Measurements from ENCODE around the gene RNF31.

- TF ChIP-seq CCAR2 (optimal IDR thresholded peaks at IDR 0.05; ENCODE audit: low read depth, low read length) = peak; percentile 100
- TF ChIP-seq ZBTB3 (CRISPR knock-in tag; IDR thresholded peaks at IDR 0.05; ENCODE audit: borderline replicate concordance, low read depth) = peak; percentile 90
- TF ChIP-seq NCOA1 (CRISPR knock-in tag; IDR thresholded peaks at IDR 0.05) = peak; percentile 96; the same call in 1 of the 2 replicates
- peak; percentile 98 for TF ChIP-seq HDAC2 (CRISPR knock-in tag; IDR thresholded peaks at IDR 0.05)
- peak; percentile 97 for TF ChIP-seq POLR2AphosphoS5 (IDR thresholded peaks at IDR 0.05; ENCODE audit: low read depth, low read length)
- peak; percentile 100 for TF ChIP-seq KLF12 (CRISPR knock-in tag; IDR thresholded peaks at IDR 0.05; ENCODE audit: borderline replicate concordance)
- TF ChIP-seq ZNF639 (CRISPR knock-in tag; conservative IDR thresholded peaks at IDR 0.05) = peak; percentile 96
- peak; percentile 91 for TF ChIP-seq FOXK2 (IDR thresholded peaks at IDR 0.05)
- TF ChIP-seq, protein P1, sequence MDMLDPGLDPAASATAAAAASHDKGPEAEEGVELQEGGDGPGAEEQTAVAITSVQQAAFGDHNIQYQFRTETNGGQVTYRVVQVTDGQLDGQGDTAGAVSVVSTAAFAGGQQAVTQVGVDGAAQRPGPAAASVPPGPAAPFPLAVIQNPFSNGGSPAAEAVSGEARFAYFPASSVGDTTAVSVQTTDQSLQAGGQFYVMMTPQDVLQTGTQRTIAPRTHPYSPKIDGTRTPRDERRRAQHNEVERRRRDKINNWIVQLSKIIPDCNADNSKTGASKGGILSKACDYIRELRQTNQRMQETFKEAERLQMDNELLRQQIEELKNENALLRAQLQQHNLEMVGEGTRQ (IDR thresholded peaks at IDR 0.05; ENCODE audit: low read depth, low read length) = peak; percentile 89
- TF ChIP-seq, protein P1 (CRISPR knock-in tag; IDR thresholded peaks at IDR 0.05; ENCODE audit: borderline replicate concordance) = peak; percentile 94
Observed at GRCh38 chr14:24188251-24189058, 41.2 kb downstream of the RNF31 start, which contains the start of gene IPO4.

Measured in HepG2 (cell line).